Liver (tissue), 9 donors: Measurements from ENCODE around the gene GAD1. TPM values are rescaled to one million over a fixed set of nuclear protein-coding genes. Genes with fewer than 3 reads are reported as not detected.

Source experiments
- DNase-seq: peaks from one replicate; pipeline ENCODE4 v3.0.0-alpha.2; 2017; ENCODE audit warnings: low spot score
- H3K27ac ChIP-seq, 2 donors: one replicate each; pipeline ENCODE4 v1.7.0; 2013; ENCODE audit warnings: inconsistent platforms in 2 of 2, low read length in 2 of 2, control low read depth in 1 of 2, low read depth in 1 of 2, mild to moderate bottlenecking in 1 of 2
- H3K27me3 ChIP-seq, 4 donors: one replicate each; pipeline versions ENCODE4 v1.6.1 to v1.7.0; 2013; ENCODE audit warnings: low read length in 3 of 4, inconsistent platforms in 1 of 4, mild to moderate bottlenecking in 1 of 4, moderate library complexity in 1 of 4; ENCODE audit not compliant: control insufficient read depth in 4 of 4, insufficient read depth in 4 of 4
- H3K36me3 ChIP-seq, 4 donors: one replicate each; pipeline versions ENCODE4 v1.6.1 to v1.7.0; 2013; ENCODE audit warnings: low read length in 3 of 4, mild to moderate bottlenecking in 3 of 4, low read depth in 1 of 4, moderate library complexity in 1 of 4; ENCODE audit not compliant: control insufficient read depth in 4 of 4, insufficient read depth in 3 of 4
- H3K4me1 ChIP-seq, 4 donors: one replicate each; pipeline versions ENCODE4 v1.6.1 to v1.7.0; 2013; ENCODE audit warnings: low read length in 3 of 4, mild to moderate bottlenecking in 3 of 4, moderate library complexity in 1 of 4; ENCODE audit not compliant: control insufficient read depth in 4 of 4, insufficient read depth in 4 of 4
- H3K4me3 ChIP-seq, 3 donors: one replicate each; pipeline versions ENCODE4 v1.6.1 to v1.7.0; 2013; ENCODE audit warnings: low read length in 3 of 3, control low read depth in 1 of 3, low read depth in 1 of 3, mild to moderate bottlenecking in 1 of 3
- H3K9ac ChIP-seq, 2 donors: one replicate each; pipeline ENCODE4 v1.7.0; 2013; ENCODE audit warnings: low read length in 2 of 2, mild to moderate bottlenecking in 2 of 2, moderate library complexity in 2 of 2, control low read depth in 1 of 2, low read depth in 1 of 2
- H3K9me3 ChIP-seq, 4 donors: one replicate each; pipeline versions ENCODE4 v1.6.1 to v1.7.0; 2013; ENCODE audit warnings: low read length in 3 of 4; ENCODE audit not compliant: control insufficient read depth in 4 of 4
- CTCF ChIP-seq: fragments of 150-350 bp; IDR thresholded peaks from 2 replicates; pipeline ENCODE4 v1.5.1; 2017; ENCODE audit warnings: improper control_type of control experiment, low read depth, low read length; ENCODE audit not compliant: missing input control
- EGR1 ChIP-seq, 2 donors: IDR thresholded peaks; 2 replicates each; pipeline ENCODE4 v1.6.1; 2016 to 2018; ENCODE audit warnings: antibody characterized with exemption in 2 of 2, low read depth in 2 of 2
- FOXA1 ChIP-seq: IDR thresholded peaks from 2 replicates; pipeline ENCODE4 v1.6.1; 2016; ENCODE audit warnings: antibody characterized with exemption
- FOXA2 ChIP-seq: IDR thresholded peaks from 2 replicates; pipeline ENCODE4 v1.6.1; 2016; ENCODE audit warnings: antibody characterized with exemption
- GABPA ChIP-seq, 2 donors: IDR thresholded peaks in 1 of 2; conservative IDR thresholded peaks in 1 of 2; 2 replicates each; pipeline ENCODE4 v1.6.1; 2016; ENCODE audit warnings: antibody characterized with exemption in 2 of 2, mild to moderate bottlenecking in 1 of 2, moderate library complexity in 1 of 2
- HNF4A ChIP-seq, 2 donors: conservative IDR thresholded peaks; 2 replicates each; pipeline ENCODE4 v1.6.1; 2016; ENCODE audit warnings: antibody characterized with exemption in 2 of 2, mild to moderate bottlenecking in 2 of 2
- HNF4G ChIP-seq: IDR thresholded peaks from 2 replicates; pipeline ENCODE4 v1.6.1; 2016; ENCODE audit warnings: antibody characterized with exemption
- JUND ChIP-seq, 2 donors: IDR thresholded peaks; 2 replicates each; pipeline ENCODE4 v1.6.1; 2016; ENCODE audit warnings: antibody characterized with exemption in 2 of 2
- MAX ChIP-seq: IDR thresholded peaks from 2 replicates; pipeline ENCODE4 v1.6.1; 2016; ENCODE audit warnings: antibody characterized with exemption
- NR2F2 ChIP-seq: IDR thresholded peaks from 2 replicates; pipeline ENCODE4 v1.6.1; 2016; ENCODE audit warnings: antibody characterized with exemption
- RAD21 ChIP-seq, 2 donors: IDR thresholded peaks; 2 replicates each; pipeline ENCODE4 v1.6.1; 2016; ENCODE audit warnings: antibody characterized with exemption in 2 of 2, mild to moderate bottlenecking in 2 of 2
- REST ChIP-seq: IDR thresholded peaks from 2 replicates; pipeline ENCODE4 v1.6.1; 2016; ENCODE audit warnings: antibody characterized with exemption, mild to moderate bottlenecking
- RXRA ChIP-seq, 2 donors: IDR thresholded peaks; 2 replicates each; pipeline ENCODE4 v1.6.1; 2017 to 2018; ENCODE audit warnings: antibody characterized with exemption in 2 of 2, mild to moderate bottlenecking in 1 of 2
- TAF1 ChIP-seq: conservative IDR thresholded peaks from 2 replicates; pipeline ENCODE4 v1.6.1; 2016; ENCODE audit warnings: antibody characterized with exemption, mild to moderate bottlenecking
- YY1 ChIP-seq: IDR thresholded peaks from 2 replicates; pipeline ENCODE4 v1.6.1; 2016; ENCODE audit warnings: antibody characterized with exemption, mild to moderate bottlenecking
- ZBTB33 ChIP-seq: IDR thresholded peaks from 2 replicates; pipeline ENCODE4 v1.6.1; 2016; ENCODE audit warnings: antibody characterized with exemption
- WGBS: extraction: QIAGEN DNeasy Blood & Tissue Kit; methylation state at CpG from one replicate; pipeline ENCODE4 v1.1.7; 2013; 5-methylcytosine and 5-hydroxymethylcytosine counted together
- polyA plus RNA-seq, 2 donors: library from polyadenylated mRNA; stranded (reverse) in 1 of 2; unstranded in 1 of 2; fragments of 200-250 nt in 1 of 2; fragments of >200 nt in 1 of 2; fragmentation: Nextera tagmentation in 1 of 2; extraction: Ambion mirVana in 1 of 2; gene quantifications; one replicate each; pipeline versions ENCODE4 v1.2.1 to v1.2.3, GENCODE V29; 2013 to 2015
- total RNA-seq, 2 donors: library from RNA; depleted of rRNA; stranded (reverse); fragments of >200 nt; gene quantifications; one replicate each; pipeline ENCODE4 v1.2.3, GENCODE V29; 2014
- donor health status: healthy.
- donor health status: healthy.
- donor health status: healthy.
- donor health status: healthy.
- donor health status: healthy.

GAD1 gene
- total and polyA plus RNA-seq, 4 donors: 0.08 to 0.19 TPM; not detected in 2

- H3K9ac ChIP-seq: no peak overlapping the region
- no peaks in the 10 kb centered on the region for H3K9me3 ChIP-seq
- peaks cover 0 to 6% (median 0%) of the 10 kb centered on the region in 4 donors for H3K27me3 ChIP-seq
- H3K36me3 ChIP-seq: no peaks in the 10 kb centered on the region
- 90% methylated on average over 4 of the region's 4 CpGs for WGBS
- no peak overlapping the region for H3K27ac ChIP-seq
- no peak overlapping the region for H3K4me3 ChIP-seq
- TF ChIP-seq EGR1 (IDR thresholded peaks at IDR 0.05; ENCODE audit: low read depth in 2 of 2) (no peak), ZBTB33 (no peak), HNF4G (no peak), NR2F2 (no peak), RAD21 (IDR thresholded peaks at IDR 0.05) (no peak), FOXA1 (no peak), YY1 (no peak), HNF4A (conservative IDR thresholded peaks at IDR 0.05) (no peak), RXRA (IDR thresholded peaks at IDR 0.05) (no peak), REST (no peak), GABPA (IDR thresholded peaks at IDR 0.05 in 1 of 2, conservative IDR thresholded peaks at IDR 0.05 in 1 of 2) (no peak)
- H3K4me1 ChIP-seq: no peaks in the 10 kb centered on the region
- DNase-seq: no peak
These were observed 14.4 kb downstream of the GAD1 start for GRCh38 chr2:170831115-170831514.

- no peak for TF ChIP-seq HNF4A (conservative IDR thresholded peaks at IDR 0.05)
- TF ChIP-seq RAD21 (IDR thresholded peaks at IDR 0.05): no peak
- TF ChIP-seq GABPA (IDR thresholded peaks at IDR 0.05 in 1 of 2, conservative IDR thresholded peaks at IDR 0.05 in 1 of 2): no peak
- no peak for TF ChIP-seq EGR1 (IDR thresholded peaks at IDR 0.05; ENCODE audit: low read depth in 2 of 2)
- TF ChIP-seq CTCF: no peak
- TF ChIP-seq MAX: no peak
- TF ChIP-seq NR2F2: no peak
- TF ChIP-seq HNF4G: no peak
- TF ChIP-seq FOXA2: no peak
- no peak for TF ChIP-seq TAF1
- TF ChIP-seq JUND (IDR thresholded peaks at IDR 0.05): no peak
- no peak for TF ChIP-seq REST
- Histone ChIP-seq H3K9me3 (no peaks in the 10 kb centered on the region), H3K27me3 (no peaks in the 10 kb centered on the region), H3K27ac (no peak overlapping the region), H3K36me3 (no peaks in the 10 kb centered on the region), H3K4me3 (no peak overlapping the region), H3K9ac (no peak overlapping the region), H3K4me1 (no peaks in the 10 kb centered on the region)
- no peak for DNase-seq
- WGBS: 66% methylated on average over 5 of the region's 5 CpGs
These were observed 19.3 kb downstream of the GAD1 start for GRCh38 chr2:170836027-170836426.
